OCI-LY7 (cell line): Measurements from ENCODE around the gene CEP104. TPM values are rescaled to one million over a fixed set of nuclear protein-coding genes. Genes with fewer than 3 reads are reported as not detected.

ENCODE experiments used
- BruUV-seq: library from RNA; stranded (reverse); fragments of 400-500 nt; replicated peaks from 2 replicates; lab custom pipeline; 2021; lab: Mats Ljungman, UMichigan
- CTCF ChIA-PET: fragments of 300-600 bp; sonication (Branson Sonifier 250); formaldehyde crosslinking; loops from one replicate; lab custom pipeline; 2022; ENCODE audit warnings: antibody characterized with exemption; ENCODE audit not compliant: unreplicated experiment; lab: Charles Lee
- POLR2A ChIA-PET: fragments of 300-600 bp; sonication (Branson Sonifier 250); formaldehyde crosslinking; loops from one replicate; lab custom pipeline; 2022; ENCODE audit warnings: antibody characterized with exemption; lab: Charles Lee
- DNase-seq: peaks from one replicate; pipeline ENCODE4 v3.0.0-alpha.2; 2015; ENCODE audit warnings: low spot score
- H2AFZ ChIP-seq: fragments of 200-600 bp; sonication (generic), shearing (Covaris generic); 2 replicates; pipeline ENCODE4 v1.6.1; 2014; ENCODE audit warnings: mild to moderate bottlenecking, antibody characterized with exemption, low read length, moderate library complexity
- H3K27ac ChIP-seq: fragments of 200-600 bp; sonication (generic); 2 replicates; pipeline ENCODE4 v1.5.1; 2014; ENCODE audit warnings: mixed run types, low read depth, mild to moderate bottlenecking, moderate library complexity, low read length, inconsistent platforms; ENCODE audit not compliant: poor library complexity, severe bottlenecking
- H3K36me3 ChIP-seq: fragments of 200-600 bp; sonication (generic); 2 replicates; pipeline ENCODE4 v1.6.1; 2014; ENCODE audit warnings: mild to moderate bottlenecking, antibody characterized with exemption, low read length, moderate library complexity, mixed read lengths; ENCODE audit not compliant: insufficient read depth
- H3K4me1 ChIP-seq: fragments of 200-600 bp; sonication (generic); 2 replicates; pipeline ENCODE4 v1.5.1; 2014; ENCODE audit warnings: mild to moderate bottlenecking, low read length; ENCODE audit not compliant: insufficient read depth, poor library complexity, severe bottlenecking
- H3K4me2 ChIP-seq: fragments of 200-600 bp; sonication (generic); 2 replicates; pipeline ENCODE4 v1.6.1; 2014; ENCODE audit warnings: mild to moderate bottlenecking, low read length
- H3K4me3 ChIP-seq: fragments of 200-600 bp; sonication (generic); 2 replicates; pipeline ENCODE4 v1.5.1; 2014; ENCODE audit warnings: mild to moderate bottlenecking, low read depth, low read length; ENCODE audit not compliant: poor library complexity, severe bottlenecking
- H3K79me2 ChIP-seq: fragments of 200-600 bp; sonication (generic); 2 replicates; pipeline ENCODE4 v1.6.1; 2016; ENCODE audit warnings: low read depth, mild to moderate bottlenecking, low read length, moderate library complexity, mixed read lengths; ENCODE audit not compliant: insufficient read depth
- H3K9me2 ChIP-seq: fragments of 200-600 bp; sonication (generic); 2 replicates; pipeline ENCODE4 v1.6.1; 2016; ENCODE audit warnings: mild to moderate bottlenecking, low read length, mixed read lengths; ENCODE audit not compliant: insufficient read depth
- H3K9me3 ChIP-seq: fragments of 200-600 bp; sonication (generic); 2 replicates; pipeline ENCODE4 v1.6.1; 2014; ENCODE audit warnings: mild to moderate bottlenecking, mixed run types, low read length, mixed read lengths
- H4K20me1 ChIP-seq: fragments of 200-600 bp; sonication (generic); 2 replicates; pipeline ENCODE4 v1.6.1; 2014; ENCODE audit warnings: mild to moderate bottlenecking, antibody characterized with exemption, low read length, moderate library complexity, mixed read lengths; ENCODE audit not compliant: insufficient read depth
- CTCF ChIP-seq: fragments of 200-600 bp; sonication (generic); conservative IDR thresholded peaks from 2 replicates; pipeline ENCODE4 v1.5.1; 2014; ENCODE audit warnings: mild to moderate bottlenecking, antibody characterized with exemption, low read length, moderate library complexity, mixed read lengths
- EZH2phosphoT487 ChIP-seq: fragments of 200-600 bp; sonication (generic); IDR thresholded peaks from 2 replicates; pipeline ENCODE4 v1.6.1; 2018; ENCODE audit warnings: low read depth, borderline replicate concordance, mild to moderate bottlenecking, mixed run types, antibody characterized with exemption, low read length, moderate library complexity, mixed read lengths
- intact Hi-C: fragments of 100-400 bp; cut with micrococcal nuclease; formaldehyde crosslinking; loops from one replicate; pipeline ENCODE4 v1.10.0; 2022; ENCODE audit not compliant: unreplicated experiment
- total RNA-seq, 2 experiments: library from RNA; depleted of rRNA in 1 of 2; stranded (reverse); fragments of >200 nt in 1 of 2; shearing (Covaris generic) in 1 of 2; gene quantifications; 2 replicates each; pipeline ENCODE4 v1.2.3, GENCODE V29; 2014 to 2022

The CEP104 gene
- total RNA-seq, 2 experiments from 2014 or later, result 26.8 to 71.0 TPM

- POLR2A ChIA-PET, result no interaction called here
- H3K36me3 ChIP-seq, result peaks cover 91% of the 10 kb centered on the region
Measured at GRCh38 chr1:3838788-3839187, 18.2 kb downstream of the CEP104 start.

GRCh38 chr1:3837685-3838084, 19.3 kb downstream of the CEP104 start:
- Histone ChIP-seq H2AFZ (no peak overlapping the region), H3K4me2 (no peak overlapping the region), H3K36me3 (peaks cover 91% of the 10 kb centered on the region), H3K79me2 (no peaks in the 10 kb centered on the region), H3K9me2 (no peaks in the 10 kb centered on the region), H3K4me3 (no peak overlapping the region), H3K9me3 (peaks cover 12% of the 10 kb centered on the region; the same call in 1 of the 2 replicates), H3K27ac (no peak overlapping the region), H3K4me1 (no peaks in the 10 kb centered on the region), H4K20me1 (no peaks in the 10 kb centered on the region)
- intact Hi-C loops, result no loop called here
- TF ChIP-seq CTCF (no peak), EZH2phosphoT487 (no peak)
- ChIA-PET POLR2A (no interaction called here), CTCF (no interaction called here)
- BruUV-seq, result no TSS peak
- DNase-seq, result no peak

More at GRCh38 chr1:3838788-3839187, 18.2 kb downstream of the CEP104 start:
- H3K79me2 ChIP-seq, result no peaks in the 10 kb centered on the region
- intact Hi-C loops, result no loop called here
- no peak overlapping the region for H3K4me3 ChIP-seq
- no peaks in the 10 kb centered on the region for H3K4me1 ChIP-seq
- H4K20me1 ChIP-seq, result no peaks in the 10 kb centered on the region
- no peak overlapping the region for H3K27ac ChIP-seq
- TF ChIP-seq EZH2phosphoT487 (no peak), CTCF (no peak)
- BruUV-seq, result no TSS peak
- H3K9me3 ChIP-seq, result peaks cover 12% of the 10 kb centered on the region; the same call in 1 of the 2 replicates
- CTCF ChIA-PET, result no interaction called here
- no peaks in the 10 kb centered on the region for H3K9me2 ChIP-seq
- H2AFZ ChIP-seq, result no peak overlapping the region
- no peak for DNase-seq
- no peak overlapping the region for H3K4me2 ChIP-seq

GRCh38 chr1:3837200-3837599, 19.8 kb downstream of the CEP104 start:
- ChIA-PET CTCF (no interaction called here), POLR2A (no interaction called here)
- Histone ChIP-seq H4K20me1 (no peaks in the 10 kb centered on the region), H3K4me1 (no peaks in the 10 kb centered on the region), H3K27ac (no peak overlapping the region), H3K79me2 (no peaks in the 10 kb centered on the region), H3K9me2 (no peaks in the 10 kb centered on the region), H3K4me3 (no peak overlapping the region), H3K36me3 (peaks cover 91% of the 10 kb centered on the region), H3K4me2 (no peak overlapping the region), H2AFZ (no peak overlapping the region), H3K9me3 (peaks cover 12% of the 10 kb centered on the region; the same call in 1 of the 2 replicates)
- BruUV-seq, result no TSS peak
- DNase-seq, result no peak
- TF ChIP-seq CTCF (no peak), EZH2phosphoT487 (no peak)
- intact Hi-C loops, result no loop called here
